Loucy (cell line): ENCODE results near the gene TAF1B.

Experiments used
- EZH2phosphoT487 ChIP-seq: fragments of 200-600 bp; IDR thresholded peaks from 2 replicates; pipeline ENCODE4 v1.6.1; 2018; ENCODE audit warnings: antibody characterized with exemption, mild to moderate bottlenecking, moderate library complexity, borderline replicate concordance
- TF ChIP-seq, protein P1 (sequence below): fragments of 200-600 bp; sonication (generic); conservative IDR thresholded peaks from 2 replicates; pipeline ENCODE4 v1.5.1; 2014; ENCODE audit warnings: mild to moderate bottlenecking, antibody characterized with exemption, low read length

DNA sequence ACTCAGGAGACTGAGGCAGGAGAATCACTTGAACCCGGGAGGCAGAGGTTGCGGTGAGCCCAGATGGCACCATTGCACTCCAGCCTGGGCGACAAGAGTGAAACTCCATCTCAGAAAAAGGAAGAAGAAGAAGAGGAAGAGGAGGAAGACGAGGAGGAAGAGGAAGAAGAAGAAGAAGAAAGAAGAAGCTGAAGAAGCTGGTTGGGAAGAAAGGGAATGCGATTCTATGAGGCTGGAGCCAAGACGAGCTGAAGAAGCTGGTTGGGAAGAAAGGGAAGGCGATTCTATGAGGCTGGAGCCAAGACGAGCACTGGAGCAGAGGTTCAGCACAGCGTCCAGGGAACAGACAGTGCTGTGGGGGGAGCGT lies 30.3 kb upstream of the TAF1B start:
- TF ChIP-seq, protein P1, sequence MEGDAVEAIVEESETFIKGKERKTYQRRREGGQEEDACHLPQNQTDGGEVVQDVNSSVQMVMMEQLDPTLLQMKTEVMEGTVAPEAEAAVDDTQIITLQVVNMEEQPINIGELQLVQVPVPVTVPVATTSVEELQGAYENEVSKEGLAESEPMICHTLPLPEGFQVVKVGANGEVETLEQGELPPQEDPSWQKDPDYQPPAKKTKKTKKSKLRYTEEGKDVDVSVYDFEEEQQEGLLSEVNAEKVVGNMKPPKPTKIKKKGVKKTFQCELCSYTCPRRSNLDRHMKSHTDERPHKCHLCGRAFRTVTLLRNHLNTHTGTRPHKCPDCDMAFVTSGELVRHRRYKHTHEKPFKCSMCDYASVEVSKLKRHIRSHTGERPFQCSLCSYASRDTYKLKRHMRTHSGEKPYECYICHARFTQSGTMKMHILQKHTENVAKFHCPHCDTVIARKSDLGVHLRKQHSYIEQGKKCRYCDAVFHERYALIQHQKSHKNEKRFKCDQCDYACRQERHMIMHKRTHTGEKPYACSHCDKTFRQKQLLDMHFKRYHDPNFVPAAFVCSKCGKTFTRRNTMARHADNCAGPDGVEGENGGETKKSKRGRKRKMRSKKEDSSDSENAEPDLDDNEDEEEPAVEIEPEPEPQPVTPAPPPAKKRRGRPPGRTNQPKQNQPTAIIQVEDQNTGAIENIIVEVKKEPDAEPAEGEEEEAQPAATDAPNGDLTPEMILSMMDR, result no peak
- no peak for TF ChIP-seq EZH2phosphoT487
